ENCODE measurements around the gene ZNF730. TPM values are rescaled to one million over a fixed set of nuclear protein-coding genes. Genes with fewer than 3 reads are reported as not detected.

The ZNF730 gene
- total and polyA plus RNA-seq, 2 of the 4 experiments (the other 2 are of a cell fraction), result 0.43 to 3.2 TPM

GRCh38 chr19:23071147-23071511 lies 45.7 kb upstream of the ZNF730 start:
- dilution Hi-C loops (cut with HindIII; ENCODE audit: low sequenced_read_pairs, unreplicated experiment), result no loop called here
- H2BK5ac ChIP-seq (ENCODE audit: low read depth, low read length, poor library complexity, severe bottlenecking), result no peak overlapping the region
- H3K9me1 ChIP-seq (ENCODE audit: insufficient read depth, low read length), result no peaks in the 10 kb centered on the region
- H3K4me2 ChIP-seq (ENCODE audit: low read depth, low read length), result peak overlapping the region; percentile 92
- no peak overlapping the region for H2AK5ac ChIP-seq (ENCODE audit: low read depth, low read length)
- peak; percentile 52 for ATAC-seq (ENCODE audit: low read depth)
- in situ Hi-C loops (cut with MboI; ENCODE audit: low sequenced_read_pairs), result no loop called here
- H2AFZ ChIP-seq (replicated peaks; ENCODE audit: low read length, poor library complexity), result peak overlapping the region; percentile 97
- no peak overlapping the region for H2AK9ac ChIP-seq (replicated peaks; ENCODE audit: low read depth, low read length, poor library complexity)
- H3K4ac ChIP-seq (ENCODE audit: low read depth, low read length), result no peak overlapping the region
- peak; percentile 3 for DNase-seq
- CTCF ChIA-PET, result interaction anchor here (1.0 kb wide), 1 partner anchor 963 kb away, joined by 5 read pairs; no protein-coding TSS in a partner anchor
- H3K27me3 ChIP-seq (ENCODE audit: control insufficient read depth, insufficient read depth, low read length), result no peaks in the 10 kb centered on the region
- no peaks in the 10 kb centered on the region for H3K36me3 ChIP-seq (ENCODE audit: control insufficient read depth, insufficient read depth, low read length)
- H3K27ac ChIP-seq (ENCODE audit: insufficient read depth, low read length), result no peak overlapping the region
- POLR2A ChIA-PET (ENCODE audit: unreplicated experiment), result no interaction called here
- H3K79me1 ChIP-seq (ENCODE audit: low read depth in 1 of 2, low read length in 2 of 2), result no peaks in the 10 kb centered on the region
- H2BK20ac ChIP-seq (ENCODE audit: low read depth, low read length), result no peak overlapping the region
- H3K18ac ChIP-seq (ENCODE audit: low read depth, low read length), result no peak overlapping the region
- no peak overlapping the region for H3K23ac ChIP-seq (ENCODE audit: low read depth, low read length)
- H3K4me1 ChIP-seq (ENCODE audit: control insufficient read depth, insufficient read depth, low read length), result no peaks in the 10 kb centered on the region
- no peak overlapping the region for H4K5ac ChIP-seq (ENCODE audit: low read depth, low read length)
- peaks cover 4% of the 10 kb centered on the region; the same call in 1 of the 2 replicates for H3K9me3 ChIP-seq (ENCODE audit: control insufficient read depth, insufficient read depth, low read length)
- H4K20me1 ChIP-seq (ENCODE audit: insufficient read depth, low read length), result no peaks in the 10 kb centered on the region
- H3K4me3 ChIP-seq (ENCODE audit: insufficient read depth, low read depth, low read length), result peak overlapping the region; percentile 42
- intact Hi-C loops (cut with micrococcal nuclease), result loop anchor here (10.0 kb wide), 2 partner anchors 204 to 614 kb away; partner anchors contain the start of gene ZNF675
- peak overlapping the region; percentile 62; the same call in 1 of the 2 replicates for H3K9ac ChIP-seq (ENCODE audit: low read depth, low read length)
- H2BK15ac ChIP-seq (ENCODE audit: low read depth, low read length), result no peak overlapping the region
- H2BK120ac ChIP-seq (ENCODE audit: low read depth, low read length), result no peak overlapping the region
- H3K56ac ChIP-seq (ENCODE audit: extremely low read depth, insufficient read depth, low read length), result no peak overlapping the region
- no peak for TF ChIP-seq BHLHE40 (IDR thresholded peaks at IDR 0.05; ENCODE audit: low read depth, low read length)
- no peak for TF ChIP-seq MXI1 (IDR thresholded peaks at IDR 0.05; ENCODE audit: borderline replicate concordance, low read depth, low read length)
- TF ChIP-seq FOS (IDR thresholded peaks at IDR 0.05; ENCODE audit: low read depth, low read length), result no peak
- TF ChIP-seq, protein P1, sequence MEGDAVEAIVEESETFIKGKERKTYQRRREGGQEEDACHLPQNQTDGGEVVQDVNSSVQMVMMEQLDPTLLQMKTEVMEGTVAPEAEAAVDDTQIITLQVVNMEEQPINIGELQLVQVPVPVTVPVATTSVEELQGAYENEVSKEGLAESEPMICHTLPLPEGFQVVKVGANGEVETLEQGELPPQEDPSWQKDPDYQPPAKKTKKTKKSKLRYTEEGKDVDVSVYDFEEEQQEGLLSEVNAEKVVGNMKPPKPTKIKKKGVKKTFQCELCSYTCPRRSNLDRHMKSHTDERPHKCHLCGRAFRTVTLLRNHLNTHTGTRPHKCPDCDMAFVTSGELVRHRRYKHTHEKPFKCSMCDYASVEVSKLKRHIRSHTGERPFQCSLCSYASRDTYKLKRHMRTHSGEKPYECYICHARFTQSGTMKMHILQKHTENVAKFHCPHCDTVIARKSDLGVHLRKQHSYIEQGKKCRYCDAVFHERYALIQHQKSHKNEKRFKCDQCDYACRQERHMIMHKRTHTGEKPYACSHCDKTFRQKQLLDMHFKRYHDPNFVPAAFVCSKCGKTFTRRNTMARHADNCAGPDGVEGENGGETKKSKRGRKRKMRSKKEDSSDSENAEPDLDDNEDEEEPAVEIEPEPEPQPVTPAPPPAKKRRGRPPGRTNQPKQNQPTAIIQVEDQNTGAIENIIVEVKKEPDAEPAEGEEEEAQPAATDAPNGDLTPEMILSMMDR (conservative IDR thresholded peaks at IDR 0.05; ENCODE audit: low read depth, low read length), result no peak
- no peak for TF ChIP-seq RCOR1 (IDR thresholded peaks at IDR 0.05; ENCODE audit: insufficient replicate concordance, low read length)
- H3K14ac ChIP-seq (replicated peaks; ENCODE audit: low read depth, low read length), result no peak overlapping the region
- BruUV-seq (replicated peaks), result no TSS peak
- WGBS, 2 experiments (ENCODE audit: extremely low coverage in 2 of 2, insufficient read length in 1 of 2), result 2% methylated on average over 15 of the region's 30 CpGs; no CpG with 5 or more reads in 1 of the 2 experiments
- H4K8ac ChIP-seq (ENCODE audit: low read depth in 2 of 2, low read length in 2 of 2), result no peak overlapping the region
- no peak overlapping the region for H4K91ac ChIP-seq (ENCODE audit: insufficient read depth, low read depth, low read length)

Data from IMR-90 (cell line).